HEK293T (cell line): Measurements from ENCODE around the gene DUSP22.

ENCODE experiments used
- BHLHE40 ChIP-seq: fragments of 450-650 bp; IDR thresholded peaks from 2 replicates; pipeline ENCODE4 v1.6.1; 2016; ENCODE audit warnings: mild to moderate bottlenecking, moderate library complexity, borderline replicate concordance
- ELF4 ChIP-seq: fragments of 450-650 bp; IDR thresholded peaks from 2 replicates; pipeline ENCODE4 v1.6.1; 2017; ENCODE audit warnings: antibody characterized with exemption
- FOXK2 ChIP-seq: fragments of 450-650 bp; IDR thresholded peaks from 2 replicates; pipeline ENCODE4 v1.6.1; 2016; ENCODE audit warnings: mild to moderate bottlenecking
- HDGF ChIP-seq: fragments of 450-650 bp; IDR thresholded peaks from 2 replicates; pipeline ENCODE4 v1.6.1; 2017; ENCODE audit warnings: antibody characterized with exemption, borderline replicate concordance
- L3MBTL2 ChIP-seq: fragments of 450-650 bp; conservative IDR thresholded peaks from 2 replicates; pipeline ENCODE4 v1.6.1; 2016; ENCODE audit warnings: mild to moderate bottlenecking
- LEF1 ChIP-seq: fragments of 450-650 bp; IDR thresholded peaks from 2 replicates; pipeline ENCODE4 v1.6.1; 2017; ENCODE audit warnings: mild to moderate bottlenecking, borderline replicate concordance
- SUZ12 ChIP-seq: fragments of 450-650 bp; IDR thresholded peaks from 2 replicates; pipeline ENCODE4 v1.6.1; 2016; ENCODE audit warnings: mild to moderate bottlenecking
- ZNF384 ChIP-seq: fragments of 450-650 bp; IDR thresholded peaks from 2 replicates; pipeline ENCODE4 v1.6.1; 2016

DNA sequence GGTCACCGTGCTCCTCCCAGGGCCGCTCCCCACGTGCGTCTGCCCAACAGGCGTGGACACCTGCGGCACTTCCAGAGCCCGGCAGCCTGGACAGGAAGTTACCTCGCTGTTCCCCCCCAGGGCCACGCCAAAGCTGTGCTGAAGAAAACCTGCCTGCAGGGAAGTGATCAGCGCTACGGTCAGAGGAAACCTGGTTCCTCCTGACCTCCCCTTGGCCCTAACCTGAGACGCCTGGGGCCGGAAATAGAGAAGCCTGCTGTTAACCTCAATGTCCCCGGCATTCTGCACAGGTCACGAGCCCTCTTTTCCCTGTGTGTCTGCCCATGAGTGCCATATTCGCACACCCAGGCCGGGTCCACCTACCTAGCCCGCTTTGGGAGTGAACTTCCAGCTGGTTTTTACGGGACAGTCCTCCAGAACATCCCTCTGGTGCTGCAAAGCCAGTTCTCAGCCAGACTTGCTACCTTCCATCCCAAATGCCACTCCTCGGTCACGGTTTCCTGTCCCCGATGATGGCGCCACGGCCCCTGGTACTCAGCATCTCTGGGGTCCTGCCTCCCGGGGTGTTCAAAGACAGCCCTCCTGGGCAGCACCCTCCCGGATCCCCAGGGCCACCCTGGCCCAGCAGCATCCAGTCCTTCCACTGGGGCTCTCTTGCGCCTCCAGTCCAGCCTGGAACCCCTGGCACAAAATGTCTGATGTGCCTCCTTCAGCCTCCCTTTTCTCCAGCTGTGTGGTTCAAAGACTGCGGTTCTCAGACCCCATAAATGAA lies 87.3 kb downstream of the DUSP22 start:
- TF ChIP-seq SUZ12 (no peak), ZNF384 (no peak), ELF4 (no peak), L3MBTL2 (no peak), LEF1 (no peak), HDGF (no peak), BHLHE40 (no peak), FOXK2 (no peak)
